ENCODE results near the gene COL4A3. TPM values are rescaled to one million over a fixed set of nuclear protein-coding genes. Genes with fewer than 3 reads are reported as not detected.
A peak's percentile ranks its signal among the peaks of the same experiment; 100 is the strongest.

COL4A3 gene
- total RNA-seq, 1 donor from 2014 or later: 0.26 TPM

DNA sequence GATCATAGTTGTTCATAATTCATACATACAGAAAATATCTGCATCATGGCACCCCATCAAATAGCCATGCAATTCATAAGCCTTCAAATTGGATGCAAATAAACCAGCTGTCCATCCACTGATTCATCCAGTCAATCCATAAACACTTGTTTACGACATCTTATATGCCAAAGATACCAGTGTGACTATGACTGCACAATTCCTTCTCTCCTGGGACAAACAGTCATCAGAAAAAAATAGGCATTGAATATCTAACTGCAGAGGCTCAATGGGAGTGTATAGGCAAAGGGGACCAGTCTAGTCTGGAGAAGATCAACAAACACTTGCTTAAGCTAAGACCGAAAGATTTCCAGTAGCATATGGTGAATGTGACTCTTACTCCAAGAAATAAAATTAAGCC lies 70.0 kb downstream of the COL4A3 start:
- Histone ChIP-seq H3K4me3 (ENCODE audit: low read depth, low read length) (no peak overlapping the region), H3K27me3 (ENCODE audit: control insufficient read depth, insufficient read depth, low read length) (no peaks in the 10 kb centered on the region), H3K36me3 (ENCODE audit: control insufficient read depth, insufficient read depth, low read length) (no peaks in the 10 kb centered on the region)
- DNase-seq (ENCODE audit: low read depth) (no peak), FAIRE-seq (peak; percentile 76)
- TF ChIP-seq, protein P1, sequence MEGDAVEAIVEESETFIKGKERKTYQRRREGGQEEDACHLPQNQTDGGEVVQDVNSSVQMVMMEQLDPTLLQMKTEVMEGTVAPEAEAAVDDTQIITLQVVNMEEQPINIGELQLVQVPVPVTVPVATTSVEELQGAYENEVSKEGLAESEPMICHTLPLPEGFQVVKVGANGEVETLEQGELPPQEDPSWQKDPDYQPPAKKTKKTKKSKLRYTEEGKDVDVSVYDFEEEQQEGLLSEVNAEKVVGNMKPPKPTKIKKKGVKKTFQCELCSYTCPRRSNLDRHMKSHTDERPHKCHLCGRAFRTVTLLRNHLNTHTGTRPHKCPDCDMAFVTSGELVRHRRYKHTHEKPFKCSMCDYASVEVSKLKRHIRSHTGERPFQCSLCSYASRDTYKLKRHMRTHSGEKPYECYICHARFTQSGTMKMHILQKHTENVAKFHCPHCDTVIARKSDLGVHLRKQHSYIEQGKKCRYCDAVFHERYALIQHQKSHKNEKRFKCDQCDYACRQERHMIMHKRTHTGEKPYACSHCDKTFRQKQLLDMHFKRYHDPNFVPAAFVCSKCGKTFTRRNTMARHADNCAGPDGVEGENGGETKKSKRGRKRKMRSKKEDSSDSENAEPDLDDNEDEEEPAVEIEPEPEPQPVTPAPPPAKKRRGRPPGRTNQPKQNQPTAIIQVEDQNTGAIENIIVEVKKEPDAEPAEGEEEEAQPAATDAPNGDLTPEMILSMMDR (IDR thresholded peaks at IDR 0.05; ENCODE audit: insufficient read depth, low read length, severe bottlenecking): no peak

- H3K27me3 ChIP-seq (ENCODE audit: control insufficient read depth, insufficient read depth, low read length): no peaks in the 10 kb centered on the region
- TF ChIP-seq, protein P1 (IDR thresholded peaks at IDR 0.05; ENCODE audit: insufficient read depth, low read length, severe bottlenecking): no peak
- H3K36me3 ChIP-seq (ENCODE audit: control insufficient read depth, insufficient read depth, low read length): no peaks in the 10 kb centered on the region
- FAIRE-seq (no peak), DNase-seq (ENCODE audit: low read depth) (no peak)
- H3K4me3 ChIP-seq (ENCODE audit: low read depth, low read length): no peak overlapping the region
These were observed 73.4 kb downstream of the COL4A3 start for GRCh38 chr2:227237786-227238185.

- FAIRE-seq (no peak), DNase-seq (ENCODE audit: low read depth) (peak; percentile 59)
- Histone ChIP-seq H3K4me3 (ENCODE audit: low read depth, low read length) (no peak overlapping the region), H3K27me3 (ENCODE audit: control insufficient read depth, insufficient read depth, low read length) (no peaks in the 10 kb centered on the region), H3K36me3 (ENCODE audit: control insufficient read depth, insufficient read depth, low read length) (no peaks in the 10 kb centered on the region)
- TF ChIP-seq, protein P1 (IDR thresholded peaks at IDR 0.05; ENCODE audit: insufficient read depth, low read length, severe bottlenecking): peak; percentile 79
These were observed 74.1 kb downstream of the COL4A3 start for GRCh38 chr2:227238238-227239237.

- TF ChIP-seq, protein P1 (IDR thresholded peaks at IDR 0.05; ENCODE audit: insufficient read depth, low read length, severe bottlenecking): no peak
- FAIRE-seq: no peak
- H3K27me3 ChIP-seq (ENCODE audit: control insufficient read depth, insufficient read depth, low read length): no peaks in the 10 kb centered on the region
These were observed 76.6 kb downstream of the COL4A3 start for GRCh38 chr2:227241005-227241404.

GRCh38 chr2:227248876-227249275 lies 84.5 kb downstream of the COL4A3 start:
- DNase-seq (ENCODE audit: low read depth): no peak
- TF ChIP-seq, protein P1 (IDR thresholded peaks at IDR 0.05; ENCODE audit: insufficient read depth, low read length, severe bottlenecking): no peak
- Histone ChIP-seq H3K4me3 (ENCODE audit: low read depth, low read length) (no peak overlapping the region), H3K27me3 (ENCODE audit: control insufficient read depth, insufficient read depth, low read length) (no peaks in the 10 kb centered on the region), H3K36me3 (ENCODE audit: control insufficient read depth, insufficient read depth, low read length) (no peaks in the 10 kb centered on the region)
- no peak for FAIRE-seq

More at GRCh38 chr2:227241005-227241404, 76.6 kb downstream of the COL4A3 start:
- Histone ChIP-seq H3K4me3 (ENCODE audit: low read depth, low read length) (no peak overlapping the region), H3K36me3 (ENCODE audit: control insufficient read depth, insufficient read depth, low read length) (no peaks in the 10 kb centered on the region)
- DNase-seq (ENCODE audit: low read depth): no peak

Measured in bronchial epithelial cell (primary cell).